HEK293 (cell line): Measurements from ENCODE around the gene CAPZB.
A peak's percentile ranks its signal among the peaks of the same experiment; 100 is the strongest.

Source experiments
- BCL11A ChIP-seq: fragments of 450-650 bp; formaldehyde crosslinking; IDR thresholded peaks from 2 replicates; pipeline ENCODE4 v1.5.1; 2016; ENCODE audit warnings: low read depth, missing biosample characterization, missing genetic modification characterization
- FEZF1 ChIP-seq: fragments of 450-650 bp; formaldehyde crosslinking; IDR thresholded peaks from 2 replicates; pipeline ENCODE4 v1.5.1; 2016; ENCODE audit warnings: missing biosample characterization, missing genetic modification characterization
- HOXD13 ChIP-seq: sonication (generic); formaldehyde crosslinking; IDR thresholded peaks from 2 replicates; pipeline ENCODE4 v1.8.0; 2022; ENCODE audit warnings: missing genetic modification reagents, borderline replicate concordance
- INSM2 ChIP-seq: fragments of 450-650 bp; formaldehyde crosslinking; IDR thresholded peaks from 2 replicates; pipeline ENCODE4 v1.5.1; 2016; ENCODE audit warnings: missing biosample characterization, missing genetic modification characterization
- KLF16 ChIP-seq: fragments of 450-650 bp; formaldehyde crosslinking; IDR thresholded peaks from 2 replicates; pipeline ENCODE4 v1.5.1; 2017; ENCODE audit warnings: missing biosample characterization, missing genetic modification characterization
- MZF1 ChIP-seq: fragments of 450-650 bp; formaldehyde crosslinking; IDR thresholded peaks from 2 replicates; pipeline ENCODE4 v1.5.1; 2017; ENCODE audit warnings: missing biosample characterization, missing genetic modification characterization, borderline replicate concordance
- OSR2 ChIP-seq: fragments of 450-650 bp; formaldehyde crosslinking; IDR thresholded peaks from 2 replicates; pipeline ENCODE4 v1.5.1; 2016; ENCODE audit warnings: missing biosample characterization, missing genetic modification characterization
- REST ChIP-seq: fragments of 450-650 bp; formaldehyde crosslinking; IDR thresholded peaks from 2 replicates; pipeline ENCODE4 v1.5.1; 2016; ENCODE audit warnings: missing biosample characterization, missing genetic modification characterization
- SP7 ChIP-seq: fragments of 450-650 bp; formaldehyde crosslinking; IDR thresholded peaks from 2 replicates; pipeline ENCODE4 v1.5.1; 2016; ENCODE audit warnings: missing biosample characterization, missing genetic modification characterization
- TCF7L2 ChIP-seq: IDR thresholded peaks from 2 replicates; pipeline ENCODE4 v1.6.1; 2011; ENCODE audit warnings: low read depth, mild to moderate bottlenecking, inconsistent platforms, low read length, moderate library complexity, borderline replicate concordance
- YY1 ChIP-seq: fragments of 450-650 bp; formaldehyde crosslinking; IDR thresholded peaks from 2 replicates; pipeline ENCODE4 v1.5.1; 2018; ENCODE audit warnings: missing biosample characterization, missing genetic modification characterization
- ZBTB11 ChIP-seq: fragments of 450-650 bp; formaldehyde crosslinking; conservative IDR thresholded peaks from 2 replicates; pipeline ENCODE4 v1.5.1; 2016; ENCODE audit warnings: low read depth, missing biosample characterization, missing genetic modification characterization
- ZBTB17 ChIP-seq: fragments of 450-650 bp; formaldehyde crosslinking; IDR thresholded peaks from 2 replicates; pipeline ENCODE4 v1.5.1; 2016; ENCODE audit warnings: missing biosample characterization, missing genetic modification characterization
- ZBTB6 ChIP-seq: fragments of 450-650 bp; formaldehyde crosslinking; IDR thresholded peaks from 2 replicates; pipeline ENCODE4 v1.5.1; 2017; ENCODE audit warnings: missing biosample characterization, missing genetic modification characterization
- ZBTB7A ChIP-seq: fragments of 450-650 bp; formaldehyde crosslinking; IDR thresholded peaks from 2 replicates; pipeline ENCODE4 v1.5.1; 2016; ENCODE audit warnings: low read depth, missing biosample characterization, missing genetic modification characterization
- ZNF114 ChIP-seq: fragments of 450-650 bp; formaldehyde crosslinking; IDR thresholded peaks from 2 replicates; pipeline ENCODE4 v1.5.0; 2017; ENCODE audit warnings: missing biosample characterization, missing genetic modification characterization
- ZNF157 ChIP-seq: fragments of 450-650 bp; formaldehyde crosslinking; IDR thresholded peaks from 2 replicates; pipeline ENCODE4 v1.5.1; 2016; ENCODE audit warnings: missing biosample characterization, missing genetic modification characterization
- ZNF175 ChIP-seq: fragments of 450-650 bp; formaldehyde crosslinking; IDR thresholded peaks from 2 replicates; pipeline ENCODE4 v1.5.1; 2016; ENCODE audit warnings: missing biosample characterization, missing genetic modification characterization
- ZNF184 ChIP-seq: fragments of 450-650 bp; IDR thresholded peaks from 2 replicates; pipeline ENCODE4 v1.5.1; 2018; ENCODE audit warnings: missing biosample characterization, mild to moderate bottlenecking, missing genetic modification characterization
- ZNF223 ChIP-seq: fragments of 450-650 bp; formaldehyde crosslinking; IDR thresholded peaks from 2 replicates; pipeline ENCODE4 v1.5.1; 2016; ENCODE audit warnings: missing biosample characterization, missing genetic modification characterization
- ZNF24 ChIP-seq: fragments of 450-650 bp; formaldehyde crosslinking; IDR thresholded peaks from 2 replicates; pipeline ENCODE4 v1.5.1; 2016; ENCODE audit warnings: missing biosample characterization, missing genetic modification characterization
- ZNF404 ChIP-seq: fragments of 450-650 bp; formaldehyde crosslinking; IDR thresholded peaks from 2 replicates; pipeline ENCODE4 v1.5.1; 2017; ENCODE audit warnings: missing biosample characterization, missing genetic modification characterization
- ZNF488 ChIP-seq: fragments of 450-650 bp; formaldehyde crosslinking; IDR thresholded peaks from 2 replicates; pipeline ENCODE4 v1.5.1; 2016; ENCODE audit warnings: missing biosample characterization, missing genetic modification characterization
- ZNF510 ChIP-seq: fragments of 450-650 bp; formaldehyde crosslinking; IDR thresholded peaks from 2 replicates; pipeline ENCODE4 v1.5.1; 2018; ENCODE audit warnings: mild to moderate bottlenecking, missing genetic modification characterization, missing biosample characterization; ENCODE audit not compliant: insufficient replicate concordance
- ZNF610 ChIP-seq: fragments of 450-650 bp; formaldehyde crosslinking; IDR thresholded peaks from 2 replicates; pipeline ENCODE4 v1.5.1; 2016; ENCODE audit warnings: missing biosample characterization, missing genetic modification characterization, borderline replicate concordance
- ZNF701 ChIP-seq: fragments of 450-650 bp; formaldehyde crosslinking; IDR thresholded peaks from 2 replicates; pipeline ENCODE4 v1.5.1; 2016; ENCODE audit warnings: missing biosample characterization, missing genetic modification characterization
- ZNF777 ChIP-seq: fragments of 450-650 bp; formaldehyde crosslinking; IDR thresholded peaks from 2 replicates; pipeline ENCODE4 v1.5.1; 2017; ENCODE audit warnings: missing biosample characterization, missing genetic modification characterization, borderline replicate concordance
- ZXDB ChIP-seq: fragments of 450-650 bp; formaldehyde crosslinking; IDR thresholded peaks from 2 replicates; pipeline ENCODE4 v1.5.1; 2016; ENCODE audit warnings: missing biosample characterization, missing genetic modification characterization

CAPZB gene

GRCh38 chr1:19311931-19312781 lies 173.2 kb downstream of the CAPZB start, which contains the start of the genes AKR7A2 and SLC66A1 (continued):
- TF ChIP-seq ZNF488 (tag by site-specific recombination) (no peak), ZNF184 (tag by site-specific recombination) (no peak), HOXD13 (no peak), ZBTB17 (tag by site-specific recombination) (no peak), ZBTB6 (tag by site-specific recombination) (no peak), ZNF175 (tag by site-specific recombination) (no peak), ZNF777 (tag by site-specific recombination) (no peak), ZXDB (tag by site-specific recombination) (no peak), OSR2 (0 out of 2 replicates have a peak, but pooled peaks have one; percentile 23), ZBTB11 (tag by site-specific recombination) (no peak), KLF16 (tag by site-specific recombination) (peak; percentile 80; the same call in 1 of the 2 replicates), ZBTB7A (tag by site-specific recombination) (no peak), SP7 (tag by site-specific recombination) (peak; percentile 67), YY1 (tag by site-specific recombination) (no peak; the same call in 1 of the 2 replicates), ZNF404 (tag by site-specific recombination) (no peak), BCL11A (tag by site-specific recombination) (peak; percentile 31), ZNF24 (tag by site-specific recombination) (no peak; the same call in 1 of the 2 replicates), ZNF223 (no peak), INSM2 (0 out of 2 replicates have a peak, but pooled peaks have one; percentile 14), REST (0 out of 2 replicates have a peak, but pooled peaks have one; percentile 14), ZNF157 (no peak), ZNF114 (tag by site-specific recombination) (no peak), TCF7L2 (no peak), MZF1 (tag by site-specific recombination) (no peak; the same call in 1 of the 2 replicates), FEZF1 (no peak), ZNF610 (tag by site-specific recombination) (no peak), ZNF510 (tag by site-specific recombination) (no peak), ZNF701 (tag by site-specific recombination) (no peak)
